ENCODE results near the gene CIAO2A. TPM values are rescaled to one million over a fixed set of nuclear protein-coding genes. Genes with fewer than 3 reads are reported as not detected.
A peak's percentile ranks its signal among the peaks of the same experiment; 100 is the strongest.

CIAO2A gene
- total and polyA plus RNA-seq, 12 donors, result 36.4 to 118 (median 58.9) TPM

DNA sequence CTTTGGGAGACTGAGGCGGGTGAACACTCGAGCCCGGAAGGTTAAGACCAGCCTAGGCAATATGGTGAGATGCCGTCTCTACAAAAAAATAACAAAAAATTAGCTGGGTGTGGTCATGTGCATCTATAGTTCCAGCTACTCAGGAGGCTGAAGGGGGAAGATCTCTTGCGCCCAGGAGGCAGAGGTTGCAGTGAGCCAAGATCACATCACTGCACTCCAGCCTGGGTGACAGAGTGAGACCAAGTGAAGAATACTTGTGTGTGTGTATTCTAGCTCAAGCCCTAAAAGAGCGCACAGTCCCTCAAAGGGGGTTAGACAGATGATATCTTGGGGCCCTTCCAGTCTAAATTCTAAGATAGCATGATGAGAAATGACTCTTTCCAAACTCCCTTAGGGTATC is 71.1 kb downstream of the CIAO2A start:
- Histone ChIP-seq H3K4me1 (peaks cover 0 to 95% (median 55%) of the 10 kb centered on the region in 9 donors), H3K27me3 (no peaks in the 10 kb centered on the region), H3K36me3 (peaks cover 0 to 4% (median 0%) of the 10 kb centered on the region in 9 donors), H3K4me3 (no peak overlapping the region), H3K9me3 (no peaks in the 10 kb centered on the region), H3K27ac (peak overlapping the region in 3 of 10 donors; percentile 73 to 78 (median 76))
- 97 to 98% methylated on average over 6 of the region's 6 CpGs for WGBS, 2 donors
- intact Hi-C loops (cut with DNase I), result loop anchor here in 2 of 10 donors (5.0 kb wide), 2 partner anchors 40 to 50 kb away; no protein-coding TSS in a partner anchor
- ATAC-seq (no peak), DNase-seq (no peak)
- TF ChIP-seq, protein P1, sequence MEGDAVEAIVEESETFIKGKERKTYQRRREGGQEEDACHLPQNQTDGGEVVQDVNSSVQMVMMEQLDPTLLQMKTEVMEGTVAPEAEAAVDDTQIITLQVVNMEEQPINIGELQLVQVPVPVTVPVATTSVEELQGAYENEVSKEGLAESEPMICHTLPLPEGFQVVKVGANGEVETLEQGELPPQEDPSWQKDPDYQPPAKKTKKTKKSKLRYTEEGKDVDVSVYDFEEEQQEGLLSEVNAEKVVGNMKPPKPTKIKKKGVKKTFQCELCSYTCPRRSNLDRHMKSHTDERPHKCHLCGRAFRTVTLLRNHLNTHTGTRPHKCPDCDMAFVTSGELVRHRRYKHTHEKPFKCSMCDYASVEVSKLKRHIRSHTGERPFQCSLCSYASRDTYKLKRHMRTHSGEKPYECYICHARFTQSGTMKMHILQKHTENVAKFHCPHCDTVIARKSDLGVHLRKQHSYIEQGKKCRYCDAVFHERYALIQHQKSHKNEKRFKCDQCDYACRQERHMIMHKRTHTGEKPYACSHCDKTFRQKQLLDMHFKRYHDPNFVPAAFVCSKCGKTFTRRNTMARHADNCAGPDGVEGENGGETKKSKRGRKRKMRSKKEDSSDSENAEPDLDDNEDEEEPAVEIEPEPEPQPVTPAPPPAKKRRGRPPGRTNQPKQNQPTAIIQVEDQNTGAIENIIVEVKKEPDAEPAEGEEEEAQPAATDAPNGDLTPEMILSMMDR (IDR thresholded peaks at IDR 0.05), result no peak

Other genes with a start within 250 kb of the CIAO2A start
- gene DAPK2, start 47.4 kb downstream of the CIAO2A start, total RNA-seq, result 10 to 100 TPM; 20.8 to 62.6 (median 38.5) TPM
- gene DAPK2, start 47.4 kb downstream of the CIAO2A start, polyA plus RNA-seq, result 10 to 100 TPM; 33.0 to 44.6 TPM
- gene SNX1, start 2.1 kb upstream of the CIAO2A start, total RNA-seq, result 100 to 1,000 TPM in 3 of 10 donors, 10 to 100 TPM in 7; 80.8 to 110 (median 96.0) TPM
- gene SNX1, start 2.1 kb upstream of the CIAO2A start, polyA plus RNA-seq, result 10 to 100 TPM; 44.9 to 47.9 TPM
- gene SNX22, start 57.9 kb upstream of the CIAO2A start, total RNA-seq, result 10 to 100 TPM in 1 of 10 donors, 1 to 10 TPM in 6, under 1 TPM in 3; 0.66 to 10.0 (median 1.6) TPM
- gene SNX22, start 57.9 kb upstream of the CIAO2A start, polyA plus RNA-seq, result 1 to 10 TPM; 1.4 to 9.3 TPM
- gene PPIB, start 69.2 kb upstream of the CIAO2A start, total RNA-seq, result 100 to 1,000 TPM in 3 of 10 donors, 10 to 100 TPM in 7; 60.3 to 178 (median 83.7) TPM
- gene PPIB, start 69.2 kb upstream of the CIAO2A start, polyA plus RNA-seq, result 100 to 1,000 TPM; 237 to 600 TPM

Data from heart right ventricle (tissue), 16 donors.